Esophagus muscularis mucosa (tissue), 4 donors: Measurements from ENCODE around the gene SPDEF.

Experiments
- EP300 ChIP-seq: sonication (generic); formaldehyde crosslinking; IDR thresholded peaks from one replicate; pipeline ENCODE4 v1.6.1; 2017; ENCODE audit warnings: antibody characterized with exemption
- POLR2A ChIP-seq: fragments of 450-650 bp; IDR thresholded peaks from one replicate; pipeline ENCODE4 v1.6.1; 2017; ENCODE audit warnings: antibody characterized with exemption, moderate library complexity, mild to moderate bottlenecking, low read depth
- POLR2AphosphoS5 ChIP-seq, 2 donors: sonication (generic); formaldehyde crosslinking; IDR thresholded peaks; one replicate each; pipeline ENCODE4 v1.6.1; 2017; ENCODE audit warnings: antibody characterized with exemption in 2 of 2
- TF ChIP-seq, protein P1 (sequence below), 3 experiments: fragments of 200-600 bp in 2 of 3; fragments of 450-650 bp in 1 of 3; sonication (generic) in 2 of 3; IDR thresholded peaks; one replicate each; pipeline ENCODE4 v1.5.1; 2017 to 2019; ENCODE audit warnings: antibody characterized with exemption in 3 of 3, mild to moderate bottlenecking in 2 of 3, moderate library complexity in 1 of 3

GRCh38 chr6:34555328-34555727 is 801 bp downstream of the SPDEF start:
- no peak for TF ChIP-seq EP300
- TF ChIP-seq, protein P1, sequence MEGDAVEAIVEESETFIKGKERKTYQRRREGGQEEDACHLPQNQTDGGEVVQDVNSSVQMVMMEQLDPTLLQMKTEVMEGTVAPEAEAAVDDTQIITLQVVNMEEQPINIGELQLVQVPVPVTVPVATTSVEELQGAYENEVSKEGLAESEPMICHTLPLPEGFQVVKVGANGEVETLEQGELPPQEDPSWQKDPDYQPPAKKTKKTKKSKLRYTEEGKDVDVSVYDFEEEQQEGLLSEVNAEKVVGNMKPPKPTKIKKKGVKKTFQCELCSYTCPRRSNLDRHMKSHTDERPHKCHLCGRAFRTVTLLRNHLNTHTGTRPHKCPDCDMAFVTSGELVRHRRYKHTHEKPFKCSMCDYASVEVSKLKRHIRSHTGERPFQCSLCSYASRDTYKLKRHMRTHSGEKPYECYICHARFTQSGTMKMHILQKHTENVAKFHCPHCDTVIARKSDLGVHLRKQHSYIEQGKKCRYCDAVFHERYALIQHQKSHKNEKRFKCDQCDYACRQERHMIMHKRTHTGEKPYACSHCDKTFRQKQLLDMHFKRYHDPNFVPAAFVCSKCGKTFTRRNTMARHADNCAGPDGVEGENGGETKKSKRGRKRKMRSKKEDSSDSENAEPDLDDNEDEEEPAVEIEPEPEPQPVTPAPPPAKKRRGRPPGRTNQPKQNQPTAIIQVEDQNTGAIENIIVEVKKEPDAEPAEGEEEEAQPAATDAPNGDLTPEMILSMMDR (IDR thresholded peaks at IDR 0.05) = no peak
- no peak for TF ChIP-seq POLR2A
- no peak for TF ChIP-seq POLR2AphosphoS5 (IDR thresholded peaks at IDR 0.05)
